COLO829 (cell line): ENCODE results near the gene CDYL2.
A peak's percentile ranks its signal among the peaks of the same experiment; 100 is the strongest.
"Not testable (repeated sequence)": the region's sequence is repeated elsewhere in the genome, so short reads cannot be mapped to it uniquely, and the experiment has no call there.

Experiments used
- DNase-seq: peaks from one replicate; pipeline ENCODE4 v3.0.0; 2012; ENCODE audit warnings: low spot score

CDYL2 gene, protein sequence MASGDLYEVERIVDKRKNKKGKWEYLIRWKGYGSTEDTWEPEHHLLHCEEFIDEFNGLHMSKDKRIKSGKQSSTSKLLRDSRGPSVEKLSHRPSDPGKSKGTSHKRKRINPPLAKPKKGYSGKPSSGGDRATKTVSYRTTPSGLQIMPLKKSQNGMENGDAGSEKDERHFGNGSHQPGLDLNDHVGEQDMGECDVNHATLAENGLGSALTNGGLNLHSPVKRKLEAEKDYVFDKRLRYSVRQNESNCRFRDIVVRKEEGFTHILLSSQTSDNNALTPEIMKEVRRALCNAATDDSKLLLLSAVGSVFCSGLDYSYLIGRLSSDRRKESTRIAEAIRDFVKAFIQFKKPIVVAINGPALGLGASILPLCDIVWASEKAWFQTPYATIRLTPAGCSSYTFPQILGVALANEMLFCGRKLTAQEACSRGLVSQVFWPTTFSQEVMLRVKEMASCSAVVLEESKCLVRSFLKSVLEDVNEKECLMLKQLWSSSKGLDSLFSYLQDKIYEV

DNA sequence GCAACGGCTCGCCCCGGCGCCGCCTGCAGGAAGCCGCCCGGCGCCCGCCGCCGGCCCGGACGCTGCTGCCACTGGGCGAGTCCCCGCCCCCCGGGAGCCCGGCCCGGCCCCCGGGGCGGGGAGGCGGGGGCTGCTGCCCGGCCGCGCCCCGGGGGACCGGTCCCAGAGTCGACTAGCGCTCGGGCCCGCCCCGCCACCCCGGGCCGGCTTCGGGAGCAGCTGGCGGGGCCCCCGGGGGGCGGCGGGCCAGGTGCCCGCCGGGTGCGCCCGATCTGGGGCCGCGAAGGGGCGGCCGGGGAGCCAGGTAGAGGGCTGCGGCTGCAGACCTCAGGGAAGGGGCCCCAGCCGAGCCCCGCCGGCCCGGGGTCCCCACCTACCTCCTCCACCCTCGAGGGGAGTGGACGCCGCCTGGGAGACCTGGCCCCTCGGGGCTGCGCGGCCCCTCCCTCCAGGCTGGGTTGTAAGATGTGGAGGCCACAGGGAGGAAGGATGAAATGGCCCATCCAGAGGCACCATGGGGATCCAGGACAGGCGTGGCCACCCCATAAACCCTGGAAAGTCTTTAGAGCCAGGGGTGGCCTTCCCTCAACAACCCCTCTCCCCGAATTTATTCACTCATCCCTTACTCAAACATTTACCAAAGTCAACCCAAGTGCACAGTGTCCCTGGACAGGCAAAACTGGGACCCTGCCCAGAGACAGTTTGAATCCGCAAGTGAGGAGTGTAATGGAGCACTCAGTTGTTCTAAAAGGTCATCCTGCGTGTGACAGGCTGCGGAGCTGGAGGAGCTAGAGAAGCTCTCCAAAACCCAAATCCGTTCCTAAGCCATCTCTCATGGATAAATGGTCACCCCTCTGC lies at the start of gene CDYL2:
Gene CDYL2, minus strand, starts transcription at position 73 of the 858 bp plus-strand sequence. CDS start 425 bp downstream, outside the sequence.
- DNase-seq, result no peak

DNA sequence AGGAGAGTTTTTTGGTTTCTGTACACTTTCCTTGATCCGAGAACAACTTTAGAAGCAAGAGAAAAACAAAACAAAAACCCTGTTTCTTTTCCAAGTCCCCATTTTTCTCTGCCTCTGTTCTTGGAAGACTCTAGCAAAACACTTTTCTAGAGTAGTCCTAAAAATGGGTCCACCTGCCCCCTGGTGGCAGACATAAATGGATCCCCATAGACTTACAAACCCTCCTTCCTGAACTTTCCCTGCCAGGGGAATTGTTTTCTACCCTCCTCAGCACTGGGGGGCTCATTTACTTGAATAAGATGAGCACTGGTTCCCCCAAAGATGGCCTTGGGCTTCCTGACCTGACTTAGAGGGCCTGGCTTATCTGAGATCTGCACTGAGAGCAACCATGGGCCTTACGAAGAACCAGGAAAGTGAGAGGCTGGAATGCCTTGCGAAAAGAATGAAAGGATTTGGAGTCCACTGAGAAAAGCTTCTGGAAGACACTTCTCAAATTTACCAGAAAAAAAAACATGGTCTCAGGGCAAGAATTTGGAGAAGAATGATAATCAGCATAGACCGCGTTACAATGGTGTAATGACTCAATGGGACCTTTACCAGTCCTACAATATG lies 48.0 kb upstream of the CDYL2 start:
- DNase-seq, result peak; percentile 7

DNA sequence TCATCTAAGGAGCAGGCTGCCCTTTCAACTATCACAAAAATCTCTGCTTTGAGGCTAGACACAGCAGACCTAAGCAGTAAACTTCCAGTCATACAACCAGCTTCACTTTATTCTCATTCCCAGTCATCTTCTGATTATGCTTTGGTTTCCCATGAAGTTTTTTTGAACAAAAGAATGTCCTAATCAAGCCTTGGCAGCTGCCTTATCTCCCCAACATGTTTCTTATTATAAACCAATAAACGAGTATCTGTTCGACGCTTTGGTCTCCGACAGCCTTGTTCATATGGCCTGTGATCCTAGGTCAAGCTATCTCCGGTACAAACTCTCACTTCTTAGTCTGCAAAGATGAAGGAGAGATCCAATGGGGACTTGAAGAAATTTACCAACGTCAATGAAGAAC lies 47.4 kb upstream of the CDYL2 start:
- no peak for DNase-seq

DNA sequence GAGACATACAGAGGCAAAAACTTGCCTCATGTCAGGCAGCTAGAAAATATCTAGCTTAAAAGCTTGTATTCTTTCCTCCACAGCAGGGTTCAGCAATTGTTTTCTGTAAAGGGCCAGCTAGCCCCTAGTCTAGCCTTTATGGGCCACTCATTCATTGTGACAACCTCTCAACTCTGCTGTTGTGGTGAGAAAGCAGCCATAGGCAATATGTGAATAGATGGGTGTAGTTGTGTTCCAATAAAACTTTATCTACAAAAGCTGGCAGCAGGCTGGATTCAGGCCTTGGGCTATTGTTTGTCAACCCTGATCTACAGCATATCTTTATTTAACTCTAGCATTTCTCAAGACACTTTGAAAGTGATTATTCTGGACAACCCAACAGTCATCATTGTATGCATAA lies 46.4 kb upstream of the CDYL2 start:
- no peak for DNase-seq

DNA sequence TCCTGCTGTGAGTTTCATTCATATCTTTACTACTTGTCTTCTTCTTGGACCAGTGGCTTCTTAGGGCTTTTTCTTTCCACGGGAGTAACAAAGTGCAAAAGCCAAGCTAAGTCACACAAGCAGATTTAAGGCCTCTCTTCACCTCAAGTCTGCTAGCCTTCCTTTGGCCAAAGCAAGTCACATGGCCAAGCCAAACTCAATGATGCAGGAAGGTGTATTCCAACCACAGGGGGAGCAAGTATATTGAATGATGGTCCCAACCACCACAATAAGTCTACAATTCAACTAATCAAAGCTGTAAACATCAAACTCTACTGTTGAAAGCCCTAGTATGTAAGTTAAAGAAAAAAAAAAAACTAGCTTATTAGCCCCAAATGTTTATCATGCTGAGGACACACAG lies 44.5 kb upstream of the CDYL2 start:
- no peak for DNase-seq

DNA sequence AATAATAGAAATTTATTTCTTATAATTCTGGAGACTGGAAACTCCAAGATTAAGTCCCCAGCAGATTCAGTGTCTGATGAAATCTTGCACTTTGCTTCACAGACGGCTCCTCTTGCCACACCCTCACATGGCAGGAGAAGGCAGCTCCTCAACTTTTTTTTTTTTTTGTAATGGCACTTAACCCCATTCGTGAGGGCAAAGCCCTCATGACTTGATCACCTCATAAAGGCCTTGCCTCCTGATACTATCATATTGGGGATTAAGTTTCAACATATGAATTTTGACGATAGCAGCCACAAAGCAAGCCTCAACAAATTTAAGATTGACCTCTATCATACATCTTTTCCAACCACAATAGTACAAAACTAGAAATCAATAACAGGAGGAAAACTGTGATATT lies 42.3 kb upstream of the CDYL2 start:
- no peak for DNase-seq

DNA sequence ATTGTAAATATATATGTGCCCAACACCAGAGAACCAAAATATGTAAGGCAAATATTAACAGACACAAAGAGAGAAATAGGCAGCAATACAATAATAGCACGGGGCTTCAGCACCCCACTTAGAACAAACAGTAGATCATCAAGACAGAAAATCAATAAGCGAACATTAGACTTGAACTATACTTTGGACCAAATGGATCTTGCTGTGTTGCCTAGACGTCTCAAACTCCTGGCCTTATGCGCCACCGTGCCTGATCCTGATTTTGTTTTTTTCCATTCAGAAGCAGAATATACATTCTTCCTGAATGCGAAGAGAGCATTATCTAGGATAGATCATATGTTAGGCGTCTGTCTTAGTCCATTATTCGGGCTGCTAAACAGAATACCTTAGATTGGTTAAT lies 41.9 kb upstream of the CDYL2 start:
- no peak for DNase-seq

DNA sequence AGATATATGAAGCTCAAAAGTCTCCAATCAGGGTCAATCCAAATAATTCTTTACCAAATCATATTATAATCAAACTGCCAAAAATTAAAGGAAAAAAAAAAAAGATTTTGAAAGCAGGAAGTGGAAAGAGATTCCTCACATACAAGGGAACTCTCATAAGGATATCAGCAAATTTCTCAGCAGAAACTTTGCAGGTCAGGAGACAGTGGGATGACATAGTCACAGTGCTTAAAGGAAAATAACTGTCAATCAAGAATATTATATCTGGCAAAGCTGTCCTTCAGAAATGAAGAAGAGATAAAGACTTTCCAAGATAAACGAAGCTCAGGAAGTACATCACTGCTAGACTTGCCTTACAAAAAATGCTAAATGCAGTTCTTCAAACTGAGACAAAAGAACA lies 40.0 kb upstream of the CDYL2 start:
- no peak for DNase-seq

DNA sequence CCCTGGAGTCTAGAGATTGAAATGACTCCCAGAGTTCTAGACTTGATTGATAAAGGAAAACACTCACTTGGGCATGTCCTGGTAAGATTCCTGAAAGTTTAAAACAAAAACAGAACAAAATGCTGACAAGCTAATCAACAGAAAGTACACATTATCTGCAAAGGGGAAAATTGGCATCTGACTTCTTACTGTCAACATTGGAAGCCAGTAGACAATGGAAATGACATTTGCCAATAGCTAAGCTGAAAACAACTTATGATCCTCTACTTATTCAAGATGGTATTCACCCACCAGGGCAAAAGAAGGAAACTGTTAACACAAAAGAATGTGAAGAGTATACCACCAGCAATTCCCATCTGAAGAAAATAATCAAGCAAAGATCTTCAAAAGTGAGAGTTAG lies 36.8 kb upstream of the CDYL2 start:
- no peak for DNase-seq

DNA sequence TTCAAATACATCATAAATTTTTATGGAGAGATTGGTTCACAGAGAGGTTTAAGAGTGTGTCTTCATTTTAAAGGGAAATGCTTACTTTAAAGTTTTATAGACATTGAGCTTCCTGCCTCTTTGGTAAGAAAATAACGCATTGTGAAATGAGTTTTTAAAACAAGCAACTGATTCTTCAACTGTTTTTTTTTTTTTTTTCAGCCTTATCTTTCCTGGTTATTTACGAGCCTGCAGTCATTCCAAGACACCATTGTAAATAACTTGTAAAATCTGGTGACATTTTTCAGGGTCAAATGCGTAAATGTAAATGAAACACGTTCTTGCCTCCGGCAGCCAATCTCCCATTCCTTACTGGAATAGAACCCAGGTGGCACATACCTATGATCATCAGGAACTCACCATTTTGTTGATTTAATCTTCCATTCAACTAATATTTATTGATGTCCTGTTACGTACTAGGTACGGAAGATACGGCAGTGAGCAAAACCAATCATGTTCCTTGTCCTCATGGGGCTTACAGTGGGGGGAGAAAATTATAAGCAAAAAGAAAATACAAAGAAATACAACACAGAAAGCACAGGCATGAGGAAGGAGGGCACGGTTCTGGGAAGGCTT lies 33.2 kb upstream of the CDYL2 start:
- DNase-seq, result peak; percentile 10

DNA sequence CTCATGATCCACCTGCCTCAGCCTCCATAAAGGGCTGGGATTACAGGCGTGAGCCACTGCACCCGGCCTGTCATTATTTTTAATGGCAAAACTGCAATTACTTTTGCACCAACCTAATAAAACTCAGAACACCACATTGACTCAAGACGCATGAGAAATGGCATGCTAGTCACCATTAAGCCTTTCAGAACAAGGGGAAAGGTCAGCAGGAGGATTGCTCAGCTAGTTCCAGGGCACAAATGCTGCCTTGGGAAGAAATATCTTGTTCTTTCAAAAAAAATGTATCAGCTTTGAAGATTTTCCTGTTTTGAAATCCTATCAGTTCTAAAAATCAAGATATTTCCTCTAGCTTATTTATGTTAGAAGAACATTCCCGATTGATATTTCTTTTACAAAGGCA lies 32.4 kb upstream of the CDYL2 start:
- DNase-seq, result no peak

DNA sequence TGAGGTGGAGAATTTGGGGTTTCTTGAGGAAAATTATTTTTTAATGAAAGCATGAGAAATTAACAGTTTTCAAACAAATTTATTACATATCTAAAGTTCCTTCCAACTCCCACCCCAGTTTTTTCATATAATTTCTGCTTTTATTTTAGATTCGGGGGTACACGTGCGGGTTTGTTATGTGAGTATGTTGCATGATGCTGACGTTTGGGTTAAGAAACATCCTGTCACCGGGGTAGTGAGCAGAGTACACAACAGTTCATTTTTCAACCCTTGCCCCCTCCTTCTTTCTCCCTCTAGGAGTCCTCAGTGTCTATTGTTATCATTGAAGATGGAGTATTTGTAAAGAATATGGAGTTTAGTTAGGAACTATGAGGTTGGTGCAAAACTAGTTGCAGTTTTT lies 31.8 kb upstream of the CDYL2 start:
- no peak for DNase-seq

DNA sequence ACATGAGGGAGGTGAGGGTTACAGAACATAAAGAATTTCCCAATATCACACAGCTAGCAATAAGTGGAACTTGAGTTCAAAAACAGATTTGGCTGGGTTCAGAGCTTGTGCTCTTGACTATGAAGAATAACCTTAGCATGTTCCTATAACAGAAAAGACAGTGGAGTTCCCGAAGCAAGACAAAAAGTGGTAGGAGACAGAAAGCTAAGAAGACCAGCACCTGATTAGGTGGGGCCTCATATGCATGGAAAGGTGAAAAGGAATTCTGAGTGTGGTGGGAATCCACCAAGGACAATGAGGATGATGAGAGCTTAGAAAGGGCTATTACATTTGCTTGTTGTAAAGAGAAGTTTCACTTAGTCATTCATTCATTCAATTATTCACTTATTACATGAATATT lies 26.6 kb upstream of the CDYL2 start:
- DNase-seq, result no peak

DNA sequence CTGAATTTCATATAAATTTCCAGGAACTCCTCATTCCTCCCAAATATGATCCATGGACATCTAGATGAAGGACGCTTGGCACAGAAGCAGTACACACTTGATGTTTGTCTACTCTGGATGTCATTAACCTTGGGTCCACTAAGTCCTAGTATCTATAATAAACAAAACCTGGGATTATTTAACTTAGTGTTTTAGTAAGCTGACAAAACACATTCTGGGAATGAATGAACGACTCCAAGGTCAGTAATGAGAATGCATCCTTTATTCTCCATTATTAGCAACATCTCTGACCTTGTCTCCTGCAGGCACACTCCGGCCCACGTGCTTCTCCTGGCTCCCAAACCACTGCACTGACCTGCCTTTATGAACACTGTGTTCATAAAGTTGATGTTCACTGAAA lies 24.1 kb upstream of the CDYL2 start:
- DNase-seq, result no peak

DNA sequence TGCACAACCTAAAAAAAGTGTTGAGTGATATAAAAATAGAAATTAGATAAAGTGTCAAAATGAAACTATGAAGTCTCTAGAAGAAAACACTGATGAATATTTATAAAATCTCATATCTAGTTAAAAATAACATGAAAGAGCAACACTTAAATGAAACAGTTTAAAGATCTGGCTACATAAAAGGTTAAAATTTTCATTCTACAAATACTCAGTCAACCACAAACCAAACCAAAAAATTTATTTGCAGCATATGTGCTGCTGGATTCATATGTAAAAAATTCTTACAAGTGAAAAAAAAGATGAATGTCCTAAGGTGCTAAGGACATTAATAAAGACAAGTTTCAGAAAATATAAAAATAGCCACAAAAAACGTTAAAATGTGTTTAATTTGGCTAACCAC lies 22.6 kb upstream of the CDYL2 start:
- DNase-seq, result no peak

DNA sequence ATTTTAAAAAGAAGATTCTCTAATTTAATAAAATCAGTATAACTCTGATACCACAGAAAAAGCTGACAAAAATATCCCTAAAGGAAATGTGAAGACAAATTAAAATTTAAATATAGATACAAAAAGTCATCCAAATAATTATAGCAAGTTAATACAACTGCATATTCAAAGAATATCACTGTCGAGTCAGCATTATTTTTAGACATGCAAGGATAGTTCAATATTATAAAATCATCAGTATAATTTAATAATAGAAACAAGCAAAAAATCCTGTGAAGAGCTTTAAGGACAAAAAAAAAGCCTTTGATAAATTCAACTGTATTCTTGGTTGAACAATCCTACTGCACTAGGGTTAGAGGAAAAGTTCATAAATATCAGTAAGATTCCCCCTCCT lies 21.0 kb upstream of the CDYL2 start:
- no peak for DNase-seq

DNA sequence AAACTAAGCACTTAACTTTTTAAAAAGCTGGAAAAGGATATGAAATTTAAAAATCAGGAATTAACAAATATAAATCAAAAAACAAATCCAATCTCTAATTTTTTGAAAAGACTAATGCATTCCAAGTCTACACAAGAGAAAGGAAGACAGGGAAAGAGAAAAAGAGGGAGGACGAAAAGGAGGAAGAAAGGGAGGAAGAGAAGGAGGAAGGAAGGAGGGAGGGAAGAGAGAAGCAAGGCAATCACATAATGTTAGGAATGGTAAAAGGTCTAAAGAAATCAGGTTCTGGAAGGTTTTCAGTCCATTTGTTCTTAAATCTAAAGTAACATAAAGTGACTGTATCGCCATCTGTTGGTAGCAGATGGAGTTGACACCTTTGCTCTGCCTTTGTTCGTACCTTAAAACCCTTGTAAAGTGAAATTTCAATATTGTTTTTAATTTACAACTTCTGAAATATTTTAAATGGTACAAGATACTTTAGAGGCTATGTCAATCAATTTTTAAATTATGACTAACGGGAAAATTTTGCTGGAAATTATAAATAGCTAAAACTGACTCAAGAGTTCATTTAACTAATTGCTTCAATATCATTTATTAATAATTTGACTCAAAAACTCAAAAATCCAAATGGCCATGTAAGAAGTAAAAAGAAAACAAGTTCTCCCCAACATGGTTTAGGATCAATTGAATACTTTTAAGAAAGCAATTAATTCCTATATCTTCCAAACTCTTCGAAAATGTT lies 20.4 kb upstream of the CDYL2 start:
- DNase-seq, result peak; percentile 15

DNA sequence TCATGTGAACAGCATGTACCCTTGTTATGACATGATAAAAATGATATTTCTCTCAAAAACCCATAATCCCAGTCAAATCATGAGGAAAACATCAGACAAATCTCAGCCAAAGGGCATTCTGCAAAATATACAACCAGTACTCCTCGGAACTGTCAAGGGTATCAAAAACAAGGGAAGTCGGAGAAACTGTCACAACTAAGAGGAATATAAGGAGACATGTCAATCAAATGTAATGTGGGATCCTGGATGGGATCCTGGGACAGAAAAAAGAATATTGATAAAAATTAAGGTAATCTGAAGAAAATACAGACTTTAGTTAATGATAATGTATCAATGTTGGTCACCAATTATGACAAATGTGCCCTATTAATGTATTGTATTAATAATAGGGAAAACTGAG lies 15.6 kb upstream of the CDYL2 start:
- no peak for DNase-seq

DNA sequence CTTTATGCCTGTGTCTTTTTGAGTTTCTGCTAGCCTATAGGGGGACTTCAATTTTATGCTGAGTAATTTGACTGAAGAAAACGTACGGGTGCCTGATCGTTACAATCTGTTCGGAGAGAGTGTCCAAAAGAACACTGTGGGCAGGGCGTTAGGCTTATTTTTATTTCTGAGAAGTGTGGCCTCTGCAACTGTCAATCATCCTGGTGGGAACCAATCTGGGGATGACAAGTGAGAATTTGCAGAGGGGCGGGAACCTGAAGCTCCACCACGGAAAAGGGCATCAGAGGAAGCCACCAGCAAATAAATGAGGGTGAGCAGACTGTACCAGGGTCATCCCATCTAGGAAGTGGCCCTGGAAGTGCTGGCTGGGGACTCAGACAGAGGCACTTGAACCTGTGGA lies 12.0 kb upstream of the CDYL2 start:
- DNase-seq, result no peak

DNA sequence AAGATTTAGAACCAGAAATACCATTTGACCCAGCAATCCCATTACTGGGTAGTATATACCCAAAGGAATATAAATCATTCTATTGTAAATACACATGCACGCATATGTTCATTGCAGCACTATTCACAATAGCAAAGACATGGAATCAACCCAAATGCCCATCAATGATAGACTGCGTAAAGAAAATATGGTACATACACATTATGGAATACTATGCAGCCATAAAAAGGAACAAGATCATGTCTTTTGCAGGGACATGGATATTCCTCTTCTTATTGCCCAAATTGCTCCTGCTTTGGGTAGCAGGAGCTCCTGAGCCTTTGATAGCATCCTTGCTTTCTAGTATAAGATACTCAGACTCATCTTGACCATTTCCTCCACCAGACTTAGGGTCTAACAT lies 10.9 kb upstream of the CDYL2 start:
- not testable (repeated sequence) for DNase-seq

DNA sequence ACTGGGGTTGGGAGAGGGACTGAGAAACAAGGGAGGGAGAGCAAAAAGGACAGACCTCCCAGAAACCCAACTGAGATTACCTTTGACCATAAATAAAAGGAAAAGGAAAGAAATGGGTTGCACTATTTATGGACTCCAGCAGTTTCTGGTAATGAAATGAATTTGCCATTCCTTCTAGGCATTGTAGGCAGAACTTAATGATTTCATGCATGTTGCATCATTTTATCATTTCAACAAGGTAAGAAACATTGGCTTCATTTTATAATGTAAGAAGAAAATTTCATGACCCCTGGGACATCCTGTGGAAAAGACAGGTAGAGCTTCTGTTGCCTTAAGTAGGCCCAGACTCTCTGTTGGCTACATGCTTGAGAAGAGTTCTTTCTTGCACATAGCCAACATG lies 8.2 kb upstream of the CDYL2 start:
- DNase-seq, result no peak

DNA sequence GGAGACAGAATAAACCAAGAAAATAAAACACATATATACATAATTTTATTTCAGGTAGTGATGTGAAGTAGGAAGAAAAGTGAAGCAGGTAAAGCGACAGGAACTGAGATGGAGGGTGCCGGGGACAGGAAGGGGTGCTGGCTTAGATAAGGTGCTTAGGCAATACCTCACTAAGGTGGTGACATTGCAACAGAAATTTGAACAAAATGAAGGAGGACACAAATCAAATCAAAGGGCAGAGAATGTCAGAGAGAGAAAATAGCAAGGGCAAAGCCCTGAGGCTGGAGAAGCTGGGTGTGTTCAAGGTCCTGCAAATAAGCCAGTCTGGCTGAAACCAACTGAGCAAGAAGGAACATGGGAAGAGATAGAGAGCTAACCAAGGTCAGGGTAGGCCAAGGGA lies 5.0 kb upstream of the CDYL2 start:
- no peak for DNase-seq
